Left lobe of liver (tissue), 2 donors: ENCODE results near the gene SNRNP48. TPM values are rescaled to one million over a fixed set of nuclear protein-coding genes. Genes with fewer than 3 reads are reported as not detected.

Source experiments
- ATAC-seq: fragments of 200-7000 bp; cut with Tn5 transposase; one replicate; pipeline ENCODE4 v1.9.1; 2020; ENCODE audit warnings: mild to moderate bottlenecking, moderate library complexity
- DNase-seq: peaks from one replicate; pipeline ENCODE4 v3.0.0-alpha.2; 2020; ENCODE audit warnings: low spot score
- total RNA-seq: library from RNA; stranded (reverse); gene quantifications from one replicate; pipeline ENCODE4 v1.2.1, GENCODE V29; 2021
- donor health status: DM: no; HTN: no; CAD: no; lungs with moderate emphysema.
- donor health status: DM: no; HTN: yes; CAD: no.

The SNRNP48 gene
- total RNA-seq, 1 donor from 2014 or later: 7.6 TPM

DNA sequence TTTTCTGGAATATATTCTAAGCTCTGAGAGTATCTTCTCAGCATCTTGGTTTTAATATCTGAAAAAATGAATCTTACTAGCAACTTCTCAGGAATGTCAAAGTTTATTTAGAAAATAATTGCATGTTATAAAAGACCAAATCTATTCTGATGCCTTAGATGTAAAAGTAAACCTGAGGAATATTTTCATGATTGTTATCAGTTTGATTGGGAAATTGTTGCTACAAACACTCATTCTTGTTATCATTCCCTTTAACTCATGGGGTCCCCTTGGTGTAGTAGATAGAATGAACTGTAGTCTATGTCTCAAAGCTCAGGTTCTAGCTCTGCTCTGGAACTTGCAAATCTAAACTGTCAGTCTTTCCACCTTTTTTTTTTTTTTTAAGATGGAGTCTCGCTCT, 50.0 kb downstream of the SNRNP48 start:
- DNase-seq (no peak), ATAC-seq (no peak)

DNA sequence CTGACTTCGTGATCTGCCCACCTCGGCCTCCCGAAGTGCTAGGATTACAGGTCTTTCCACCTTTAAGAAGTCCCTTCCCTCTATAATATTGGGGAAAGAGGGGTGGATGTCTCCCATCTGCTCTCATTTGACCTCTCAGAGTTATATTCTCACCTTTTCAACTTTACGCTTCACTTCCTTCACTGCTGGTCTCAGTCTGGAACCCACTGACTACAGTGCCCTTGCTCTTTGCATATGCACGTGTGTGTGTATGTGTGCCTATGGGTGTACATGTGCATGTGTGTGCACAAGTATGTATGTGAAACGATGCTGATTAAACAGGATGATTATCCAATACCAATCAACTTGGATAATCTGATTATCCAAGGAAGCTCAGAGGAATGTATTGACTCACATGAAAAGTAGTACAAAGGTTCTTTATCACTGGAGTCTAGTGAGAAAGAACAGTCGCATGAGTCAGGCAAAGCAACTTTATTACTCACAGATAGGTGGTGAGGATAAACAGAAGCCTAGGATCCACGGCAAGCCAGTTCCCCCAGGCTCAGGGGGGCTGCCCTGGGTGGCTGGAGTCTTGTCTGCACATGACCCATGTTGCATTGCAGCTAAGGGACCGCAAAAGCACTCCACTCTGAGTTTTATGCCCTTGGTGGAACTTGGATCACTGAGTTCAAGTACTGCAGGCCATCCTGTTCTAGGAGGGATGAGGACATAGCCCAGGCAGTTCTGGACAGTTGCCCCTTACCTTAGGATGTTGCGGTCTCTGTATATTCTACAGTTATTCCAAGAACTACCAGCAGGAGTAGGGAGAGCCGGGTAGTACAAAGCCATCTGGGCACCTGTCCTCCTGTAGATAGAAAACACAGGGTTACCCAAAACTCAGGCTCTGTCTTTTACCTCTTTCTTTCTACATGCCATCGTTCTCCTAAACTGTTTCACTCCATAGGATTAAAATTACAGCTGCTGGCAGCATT, 50.9 kb downstream of the SNRNP48 start:
- ATAC-seq: no peak
- no peak for DNase-seq

DNA sequence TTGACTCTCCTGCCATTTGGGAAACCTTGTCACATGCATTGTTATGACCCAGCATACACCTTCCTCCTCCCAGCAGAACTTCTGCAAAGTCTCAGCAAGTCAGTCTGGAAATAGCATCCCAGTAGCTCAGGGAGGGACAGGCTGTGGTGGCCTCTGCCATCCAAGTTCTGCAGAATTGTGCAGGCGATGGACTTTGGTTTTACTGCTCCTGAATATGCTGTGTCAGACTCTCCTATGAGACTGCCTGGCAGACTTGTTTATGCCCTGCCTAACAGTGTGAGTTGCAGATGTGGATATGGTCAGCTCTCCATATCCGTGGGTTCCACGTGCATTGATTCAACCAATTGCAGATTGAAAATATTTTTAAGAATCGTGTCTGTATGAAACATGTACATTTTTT, 52.8 kb downstream of the SNRNP48 start:
- ATAC-seq: peak; percentile 54

DNA sequence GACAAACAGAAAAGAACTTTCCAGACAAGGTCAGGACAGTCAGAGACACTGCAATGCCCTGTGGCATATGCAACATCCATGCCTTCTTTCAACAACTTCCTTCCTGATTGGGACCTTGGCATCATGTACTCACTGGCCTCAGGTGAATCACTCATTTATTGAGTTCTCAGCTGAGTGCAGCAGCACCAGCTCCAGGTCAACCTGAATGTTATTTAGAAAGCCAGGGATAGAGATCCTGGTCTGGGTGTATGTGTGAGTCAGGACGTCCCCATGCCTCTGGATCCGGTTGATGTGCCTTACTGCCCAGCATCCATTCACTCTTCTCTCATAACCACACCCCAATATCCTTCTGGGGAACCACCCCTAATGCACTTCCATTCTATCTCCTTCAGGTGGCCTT, 54.4 kb downstream of the SNRNP48 start:
- ATAC-seq (no peak), DNase-seq (no peak)

More for the DNA sequence above, 52.8 kb downstream of the SNRNP48 start:
- no peak for DNase-seq

DNA sequence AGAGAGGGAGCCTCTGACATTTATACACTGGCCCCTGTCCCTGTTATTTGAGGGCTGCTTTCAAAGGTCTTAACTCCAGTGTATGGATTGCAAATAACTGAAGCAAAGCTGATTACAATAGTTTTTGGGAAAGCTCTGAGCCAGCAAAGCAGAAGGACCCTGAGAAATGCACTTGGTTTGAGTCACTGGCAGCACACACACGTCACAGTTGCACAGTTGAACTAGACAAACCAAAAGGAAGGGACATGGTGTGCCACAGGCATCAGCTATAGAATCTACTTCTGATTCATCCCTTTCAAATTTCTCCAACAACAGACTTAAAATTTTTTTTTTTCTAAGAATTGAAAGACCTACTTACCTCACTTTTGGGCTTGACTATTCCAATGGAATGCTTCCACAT, 56.4 kb downstream of the SNRNP48 start:
- ATAC-seq: no peak
- no peak for DNase-seq

- ATAC-seq: no peak
- DNase-seq: no peak
These were observed 57.5 kb downstream of the SNRNP48 start for GRCh38 chr6:7647504-7647903.

- DNase-seq (no peak), ATAC-seq (no peak)
These were observed 59.2 kb downstream of the SNRNP48 start for GRCh38 chr6:7649037-7649810.

DNA sequence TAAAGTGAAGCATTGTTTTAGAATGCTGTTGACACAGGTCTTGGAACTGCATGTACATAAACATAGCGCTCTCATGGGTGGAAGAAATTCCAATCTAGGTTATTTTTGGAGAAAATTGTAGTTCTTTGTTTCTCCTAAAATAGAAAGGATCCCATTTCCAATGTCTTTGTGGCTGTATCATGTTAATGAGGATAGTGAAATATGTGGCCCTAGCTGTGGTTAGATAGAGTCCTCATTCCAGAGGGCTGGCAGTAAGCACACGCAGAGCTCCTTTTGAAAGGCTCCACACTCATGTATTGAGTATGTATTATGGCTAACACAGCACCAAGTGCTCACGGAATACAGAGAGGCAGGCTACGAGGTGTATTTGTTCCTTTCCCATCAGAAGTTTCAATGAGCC, 60.9 kb downstream of the SNRNP48 start:
- no peak for ATAC-seq

GRCh38 chr6:7652957-7653356, 63.0 kb downstream of the SNRNP48 start:
- ATAC-seq (no peak), DNase-seq (no peak)

More for the DNA sequence above, 60.9 kb downstream of the SNRNP48 start:
- DNase-seq: no peak

DNA sequence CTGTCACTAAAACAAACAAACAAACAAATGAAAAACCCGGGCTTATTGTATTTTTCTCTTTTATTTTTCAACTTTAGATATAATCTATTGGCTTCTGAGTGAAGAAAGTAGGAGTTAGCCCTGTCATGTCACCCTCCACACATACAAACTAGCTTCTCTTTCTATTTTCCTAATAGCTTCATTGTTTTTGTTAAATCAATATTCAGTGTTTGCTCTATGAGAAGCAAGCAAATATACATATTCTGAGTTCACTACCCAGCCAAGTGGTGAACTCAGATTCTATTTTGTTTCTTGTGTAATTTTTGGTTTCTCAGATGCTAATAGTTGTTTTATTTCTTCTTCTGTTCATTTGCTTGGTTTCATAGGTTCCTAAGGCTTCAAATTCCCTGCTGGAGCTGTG, 66.4 kb downstream of the SNRNP48 start:
- ATAC-seq (no peak), DNase-seq (no peak)

DNA sequence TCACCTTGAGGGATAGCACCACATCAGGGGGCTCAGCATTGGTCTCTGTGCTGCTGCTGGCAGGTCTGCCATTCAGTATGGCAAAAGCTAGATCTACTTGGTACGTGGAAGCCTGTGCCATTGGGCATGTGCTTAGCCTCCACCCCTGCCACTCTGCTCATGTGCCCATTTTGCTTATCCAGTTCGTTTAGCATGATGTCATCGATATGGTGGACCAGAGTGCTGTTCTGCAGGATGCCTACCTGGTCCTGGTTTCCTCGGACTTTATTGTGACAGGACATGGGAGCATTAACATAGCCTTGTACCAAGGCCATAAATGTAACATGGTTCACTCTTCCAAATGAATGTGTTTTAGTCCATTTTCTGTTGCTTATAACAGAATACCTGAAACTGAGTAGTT, 68.5 kb downstream of the SNRNP48 start:
- ATAC-seq (no peak), DNase-seq (no peak)

GRCh38 chr6:7661364-7661763, 71.4 kb downstream of the SNRNP48 start:
- no peak for DNase-seq
- ATAC-seq: no peak

Other genes with a start within 250 kb of the SNRNP48 start
- gene CAGE1, start 200.5 kb upstream of the SNRNP48 start, total RNA-seq: 0.05 TPM
- gene RIOK1, start 200.4 kb upstream of the SNRNP48 start, total RNA-seq: 4.4 TPM
- gene DSP, start 48.5 kb upstream of the SNRNP48 start, total RNA-seq: 67.5 TPM
- gene BMP6, start 135.9 kb downstream of the SNRNP48 start, total RNA-seq: 3.6 TPM